ENCODE results near the gene OR4K17.
"Not testable (repeated sequence)": the region's sequence is repeated elsewhere in the genome, so short reads cannot be mapped to it uniquely, and the experiment has no call there.

Gene OR4K17

DNA sequence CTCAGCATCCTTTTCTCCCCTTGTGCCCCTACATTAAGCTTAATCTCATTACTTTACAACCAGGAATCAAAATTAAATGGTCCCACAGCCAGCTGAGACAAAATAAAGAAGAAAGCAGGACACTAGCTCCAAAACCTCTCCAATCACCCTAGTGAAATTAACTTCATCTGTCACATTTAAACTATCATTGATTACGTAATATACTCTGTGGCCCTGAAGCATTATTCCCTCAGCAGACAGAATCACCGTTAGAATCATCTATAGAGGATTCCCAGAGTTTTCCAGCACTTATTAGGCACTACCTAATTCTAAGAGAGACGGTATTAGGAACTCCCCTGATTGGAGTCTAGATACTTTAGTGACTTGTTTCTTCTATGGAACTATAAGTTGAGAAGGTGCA lies at the start of gene OR4K17:
OR4K17 (plus strand) TSS at position 302 of the 400 bp plus-strand sequence. CDS start 6,761 bp downstream, outside the sequence.
- no peak for DNase-seq (ENCODE audit: low spot score)

DNA sequence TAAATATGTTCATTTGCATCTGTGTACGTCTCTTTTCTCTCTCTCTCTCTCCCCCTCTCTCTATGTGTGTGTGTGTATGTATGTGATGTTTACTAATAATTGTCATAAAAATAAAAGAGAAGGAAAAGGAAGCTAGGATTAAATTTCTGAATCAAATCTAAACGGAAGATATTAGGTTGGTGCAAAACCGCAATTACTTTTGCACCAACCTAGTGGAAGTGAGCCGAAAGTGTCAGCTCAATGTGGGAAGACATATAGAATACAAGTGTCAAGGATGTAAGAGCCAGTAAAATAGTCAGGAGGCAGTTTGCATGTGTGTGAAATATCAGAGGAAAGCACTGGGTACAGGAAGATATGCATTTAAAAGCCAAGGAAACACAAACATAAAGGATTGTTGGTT lies 18.5 kb upstream of the OR4K17 start:
- DNase-seq (ENCODE audit: low spot score): no peak

DNA sequence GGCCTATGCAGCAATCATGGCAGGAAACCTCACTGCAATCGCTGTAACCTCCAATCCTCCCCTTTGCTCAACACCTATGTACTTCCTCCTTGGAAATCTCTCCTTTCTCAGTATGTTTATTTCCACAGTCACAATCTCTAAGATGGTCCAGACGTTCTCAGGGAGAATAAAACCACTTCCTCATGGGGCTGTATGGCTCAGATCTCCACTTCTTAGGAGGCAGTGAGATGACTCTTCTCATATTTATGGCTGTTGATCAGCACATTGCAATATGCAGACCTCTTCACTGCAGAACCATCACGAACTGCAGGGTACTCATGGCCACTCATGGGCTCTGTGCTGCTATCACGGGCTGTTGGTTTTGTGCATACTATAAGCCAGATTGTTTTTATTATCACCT lies 17.1 kb upstream of the OR4K17 start:
- DNase-seq (ENCODE audit: low spot score): no peak

GRCh38 chr14:20098926-20099770 lies 11.4 kb upstream of the OR4K17 start:
- not testable (repeated sequence) for DNase-seq (ENCODE audit: low spot score)

- DNase-seq (ENCODE audit: low spot score): no peak
Measured at GRCh38 chr14:20112321-20112720, 1.8 kb downstream of the OR4K17 start.

- DNase-seq (ENCODE audit: low spot score): no peak
Measured at GRCh38 chr14:20116748-20117147, 6.2 kb downstream of the OR4K17 start.

GRCh38 chr14:20118795-20119194 lies 8.3 kb downstream of the OR4K17 start:
- DNase-seq (ENCODE audit: low spot score): no peak

DNA sequence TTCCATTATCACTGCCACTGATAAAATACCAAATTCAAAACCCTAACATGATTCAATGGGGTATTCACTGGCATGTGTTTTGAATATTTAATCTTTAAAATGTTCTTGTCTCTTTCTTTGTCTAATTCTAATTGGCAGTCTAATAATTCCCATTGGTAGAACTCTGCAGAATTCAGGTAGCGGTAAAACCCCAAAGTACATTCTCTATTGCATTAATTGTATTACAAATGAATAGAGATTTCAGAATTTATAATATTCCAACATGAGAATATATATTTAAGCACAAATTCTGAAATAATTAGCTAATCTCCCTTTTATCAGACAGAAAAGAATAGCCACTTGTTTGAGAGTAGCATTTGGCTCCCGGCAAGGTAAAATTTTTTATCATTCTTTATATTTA lies 28.0 kb downstream of the OR4K17 start, which contains the start of gene OR4N5:
OR4N5 (plus strand) TSS at position 301 of the 400 bp plus-strand sequence. CDS start 4,916 bp downstream, outside the sequence.
- DNase-seq (ENCODE audit: low spot score): no peak

GRCh38 chr14:20143911-20144310 lies 33.4 kb downstream of the OR4K17 start:
- DNase-seq (ENCODE audit: low spot score): no peak

DNA sequence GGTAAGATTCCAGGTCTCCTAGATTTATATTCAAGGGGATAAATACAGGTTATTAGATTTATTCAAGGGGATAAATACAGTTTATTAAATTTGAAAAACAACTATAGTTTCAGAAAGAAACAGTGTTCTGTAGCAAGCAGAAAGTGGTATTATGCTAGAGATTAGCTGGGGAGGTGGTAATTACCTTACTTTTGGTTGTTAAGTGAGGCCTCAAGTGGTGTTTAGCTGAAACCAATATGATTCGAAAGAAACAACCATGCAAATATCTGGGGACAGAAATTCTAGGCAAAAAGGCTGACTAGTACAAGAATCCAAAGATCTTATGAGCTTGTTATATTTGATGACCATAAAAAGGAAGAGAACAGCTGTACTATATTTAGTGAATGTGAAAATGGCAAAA lies 34.3 kb downstream of the OR4K17 start:
- DNase-seq (ENCODE audit: low spot score): no peak

DNA sequence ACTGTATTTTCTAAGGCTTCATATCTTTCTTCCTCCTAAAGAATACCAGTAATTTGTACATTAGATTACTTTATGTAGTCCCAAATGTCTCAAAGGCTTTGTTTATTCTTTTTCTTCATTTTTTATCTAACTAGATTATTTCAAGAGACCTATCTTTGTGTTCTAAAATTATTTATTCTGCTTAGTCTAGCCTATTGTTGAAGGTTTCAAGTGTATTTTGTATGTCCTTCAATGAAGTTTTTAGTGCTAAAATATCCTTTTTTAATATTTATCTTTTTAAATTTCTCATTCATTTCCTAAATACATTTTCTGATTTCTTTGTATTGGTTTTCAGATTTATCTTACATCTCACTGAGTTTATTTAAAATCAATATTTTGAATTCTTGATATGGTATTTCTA lies 53.9 kb downstream of the OR4K17 start:
- no peak for DNase-seq (ENCODE audit: low spot score)

- no peak for DNase-seq (ENCODE audit: low spot score)
Measured at GRCh38 chr14:20167091-20167490, 56.6 kb downstream of the OR4K17 start.

- not testable (repeated sequence) for DNase-seq (ENCODE audit: low spot score)
Measured at GRCh38 chr14:20169852-20170251, 59.3 kb downstream of the OR4K17 start.

Measured in AG20443 (cell line).